ENCODE data around the gene EEIG1.

EEIG1 gene

DNA sequence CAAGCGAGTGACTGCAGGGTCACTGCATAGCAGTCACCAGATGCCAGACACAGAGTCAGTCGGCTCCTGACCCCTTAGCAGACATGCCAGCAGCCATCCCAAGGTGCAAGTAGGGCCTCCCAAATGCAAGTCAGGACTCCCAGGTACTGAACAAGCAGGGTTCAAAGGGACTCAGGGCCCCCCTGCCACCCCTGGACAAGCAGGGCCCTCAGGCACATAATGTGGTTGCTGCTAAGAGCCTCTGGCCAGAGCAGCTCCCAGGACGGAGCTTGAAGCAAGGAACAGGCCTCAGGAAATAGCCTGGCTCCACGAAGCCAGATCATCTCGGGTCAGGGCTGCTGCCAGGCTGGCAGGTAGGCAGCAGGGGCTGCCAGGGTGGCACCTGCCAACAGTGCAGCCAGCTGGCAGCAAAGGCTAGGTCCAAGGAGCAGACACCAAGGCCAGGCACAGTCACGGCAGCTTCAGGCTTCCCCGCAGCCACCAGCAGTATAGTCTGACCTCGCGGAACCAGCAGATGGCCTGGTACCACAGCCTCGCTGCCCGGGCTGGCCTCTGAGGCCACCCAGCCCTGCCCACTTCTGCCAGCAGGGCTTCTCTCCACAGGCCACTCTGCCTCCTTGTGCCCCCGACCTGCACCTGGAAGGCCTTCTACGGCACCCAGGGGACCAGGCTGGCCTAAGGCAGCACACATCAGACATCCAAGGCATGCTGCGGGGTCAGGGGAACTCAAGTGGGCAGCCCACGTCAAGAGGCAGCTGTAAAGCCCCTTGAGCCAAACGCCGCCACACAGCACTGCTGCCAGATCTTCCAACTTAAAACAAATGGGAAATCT is 7.4 kb downstream of the EEIG1 start:
- no peak for DNase-seq
- Histone ChIP-seq H3K36me3 (replicated peaks; ENCODE audit: insufficient read depth, low read length) (no peaks in the 10 kb centered on the region), H3F3A (ENCODE audit: insufficient read depth, low read length) (peaks cover 41% of the 10 kb centered on the region), H3K27me3 (replicated peaks; ENCODE audit: insufficient read depth, low read length) (no peaks in the 10 kb centered on the region), H3K4me3 (ENCODE audit: low read length) (no peak overlapping the region), H3K4me1 (ENCODE audit: low read length) (peaks cover 80% of the 10 kb centered on the region), H4K20me1 (ENCODE audit: insufficient read depth, low read length) (0 out of 2 replicates have a peak, but pooled peaks cover 3% of the 10 kb centered on the region), H3K9ac (ENCODE audit: low read length) (peak overlapping the region; percentile 49; the same call in 1 of the 2 replicates), H2AFZ (ENCODE audit: low read length) (no peak overlapping the region), H3K9me2 (replicated peaks; ENCODE audit: insufficient read depth, low read length) (no peaks in the 10 kb centered on the region), H3K79me2 (ENCODE audit: low read length) (peaks cover 85% of the 10 kb centered on the region), H3K27ac (ENCODE audit: low read length) (peak overlapping the region; percentile 99; the same call in 1 of the 2 replicates), H3K4me2 (ENCODE audit: low read depth, low read length) (peak overlapping the region; percentile 93), H3K9me3 (replicated peaks; ENCODE audit: insufficient read depth, low read length) (no peaks in the 10 kb centered on the region)
- TF ChIP-seq EZH2phosphoT487 (IDR thresholded peaks at IDR 0.05; ENCODE audit: low read length) (no peak), EZH2 (optimal IDR thresholded peaks at IDR 0.05; ENCODE audit: low read depth, low read length) (no peak)
- TF ChIP-seq, protein P1, sequence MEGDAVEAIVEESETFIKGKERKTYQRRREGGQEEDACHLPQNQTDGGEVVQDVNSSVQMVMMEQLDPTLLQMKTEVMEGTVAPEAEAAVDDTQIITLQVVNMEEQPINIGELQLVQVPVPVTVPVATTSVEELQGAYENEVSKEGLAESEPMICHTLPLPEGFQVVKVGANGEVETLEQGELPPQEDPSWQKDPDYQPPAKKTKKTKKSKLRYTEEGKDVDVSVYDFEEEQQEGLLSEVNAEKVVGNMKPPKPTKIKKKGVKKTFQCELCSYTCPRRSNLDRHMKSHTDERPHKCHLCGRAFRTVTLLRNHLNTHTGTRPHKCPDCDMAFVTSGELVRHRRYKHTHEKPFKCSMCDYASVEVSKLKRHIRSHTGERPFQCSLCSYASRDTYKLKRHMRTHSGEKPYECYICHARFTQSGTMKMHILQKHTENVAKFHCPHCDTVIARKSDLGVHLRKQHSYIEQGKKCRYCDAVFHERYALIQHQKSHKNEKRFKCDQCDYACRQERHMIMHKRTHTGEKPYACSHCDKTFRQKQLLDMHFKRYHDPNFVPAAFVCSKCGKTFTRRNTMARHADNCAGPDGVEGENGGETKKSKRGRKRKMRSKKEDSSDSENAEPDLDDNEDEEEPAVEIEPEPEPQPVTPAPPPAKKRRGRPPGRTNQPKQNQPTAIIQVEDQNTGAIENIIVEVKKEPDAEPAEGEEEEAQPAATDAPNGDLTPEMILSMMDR (IDR thresholded peaks at IDR 0.05; ENCODE audit: low read length) = no peak

DNA sequence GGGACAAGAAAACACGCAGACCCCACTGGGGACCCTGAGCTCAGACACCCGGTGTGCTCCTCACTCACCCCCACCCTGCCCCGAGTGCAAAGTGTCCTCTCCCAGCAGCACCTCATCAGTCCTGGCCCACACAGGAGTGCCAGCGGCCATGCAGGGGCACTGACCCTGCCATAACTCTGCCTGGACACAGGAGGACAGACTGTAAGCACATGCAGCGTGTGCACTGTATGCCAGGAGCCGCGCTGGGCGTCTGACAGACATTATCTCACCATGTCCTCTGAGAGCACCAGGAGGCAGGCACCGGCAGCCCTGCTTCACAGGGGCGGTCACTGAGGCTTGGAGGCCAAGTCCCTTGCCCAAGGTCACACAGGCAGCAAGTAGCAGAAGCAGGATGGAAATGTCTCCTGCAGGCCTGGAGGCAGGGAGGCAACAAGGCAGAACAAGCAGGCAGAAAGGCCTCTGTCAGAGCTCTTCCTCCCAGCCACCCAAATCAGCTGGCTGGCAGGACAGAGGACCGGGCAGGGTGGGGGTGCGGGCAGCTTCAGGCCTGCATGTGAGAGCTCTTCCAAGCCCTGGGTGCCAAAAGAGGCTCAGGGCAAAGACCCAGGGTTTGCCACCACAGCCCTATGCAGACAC is 8.4 kb downstream of the EEIG1 start:
- H3K9me3 ChIP-seq (replicated peaks; ENCODE audit: insufficient read depth, low read length) = no peaks in the 10 kb centered on the region
- H3K9me2 ChIP-seq (replicated peaks; ENCODE audit: insufficient read depth, low read length) = no peaks in the 10 kb centered on the region
- H3K4me2 ChIP-seq (ENCODE audit: low read depth, low read length) = peak overlapping the region; percentile 93
- peak overlapping the region; percentile 46 for H3K4me3 ChIP-seq (ENCODE audit: low read length)
- no peak overlapping the region for H2AFZ ChIP-seq (ENCODE audit: low read length)
- peaks cover 74% of the 10 kb centered on the region for H3K4me1 ChIP-seq (ENCODE audit: low read length)
- no peaks in the 10 kb centered on the region for H3K27me3 ChIP-seq (replicated peaks; ENCODE audit: insufficient read depth, low read length)
- H3F3A ChIP-seq (ENCODE audit: insufficient read depth, low read length) = peaks cover 41% of the 10 kb centered on the region
- peak overlapping the region; percentile 49; the same call in 1 of the 2 replicates for H3K9ac ChIP-seq (ENCODE audit: low read length)
- no peak for TF ChIP-seq EZH2 (optimal IDR thresholded peaks at IDR 0.05; ENCODE audit: low read depth, low read length)
- TF ChIP-seq EZH2phosphoT487 (IDR thresholded peaks at IDR 0.05; ENCODE audit: low read length) = no peak
- TF ChIP-seq, protein P1 (IDR thresholded peaks at IDR 0.05; ENCODE audit: low read length) = no peak
- 0 out of 2 replicates have a peak, but pooled peaks cover under 1% of the 10 kb centered on the region for H4K20me1 ChIP-seq (ENCODE audit: insufficient read depth, low read length)
- peaks cover 85% of the 10 kb centered on the region for H3K79me2 ChIP-seq (ENCODE audit: low read length)
- DNase-seq = no peak
- H3K27ac ChIP-seq (ENCODE audit: low read length) = peak overlapping the region; percentile 99
- no peaks in the 10 kb centered on the region for H3K36me3 ChIP-seq (replicated peaks; ENCODE audit: insufficient read depth, low read length)

DNA sequence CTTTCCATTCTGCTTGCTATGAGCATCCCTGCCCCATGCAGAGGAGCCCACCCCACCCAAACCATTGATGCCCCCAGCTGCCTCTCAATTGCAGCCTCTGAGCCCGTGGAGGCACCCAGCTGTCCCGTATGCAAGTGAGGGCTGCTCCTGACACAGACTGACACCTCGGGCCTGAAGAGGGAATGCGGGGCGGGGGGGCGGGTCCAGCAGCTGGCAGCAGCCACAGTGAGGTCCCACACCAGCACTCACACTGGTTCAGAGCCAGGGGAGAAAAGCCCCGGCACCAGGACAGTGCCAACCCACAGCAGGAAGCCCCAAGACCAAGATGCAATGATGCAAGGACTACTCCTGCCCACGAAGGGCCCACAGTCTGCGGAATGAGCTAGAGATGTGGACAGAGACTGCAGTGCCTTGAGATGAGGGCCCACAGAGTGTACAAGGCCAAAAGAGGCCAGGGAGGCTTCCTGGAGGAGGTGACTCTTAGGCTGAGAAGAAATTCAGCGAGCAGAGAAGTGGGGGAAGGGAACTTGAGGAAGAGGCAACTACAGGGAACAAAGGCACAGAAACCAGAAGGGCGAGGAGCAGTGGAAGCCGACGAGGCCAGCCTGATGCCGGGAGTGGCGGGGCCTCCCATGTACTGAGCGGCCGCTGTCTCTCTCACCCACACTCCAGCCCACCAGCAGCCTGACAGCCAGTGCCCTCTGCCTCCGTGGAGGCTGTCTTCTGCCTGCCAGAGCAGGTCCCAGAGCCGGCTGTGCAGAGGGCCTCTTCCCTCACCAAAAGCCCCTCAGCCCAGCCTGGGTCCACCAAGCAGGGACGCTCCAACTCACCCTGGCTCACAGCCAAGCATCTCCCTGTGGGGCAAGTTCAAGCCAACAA is 9.2 kb downstream of the EEIG1 start:
- Histone ChIP-seq H3K4me1 (ENCODE audit: low read length) (peaks cover 69% of the 10 kb centered on the region), H3K27ac (ENCODE audit: low read length) (peak overlapping the region; percentile 99), H3K4me2 (ENCODE audit: low read depth, low read length) (peak overlapping the region; percentile 93), H4K20me1 (ENCODE audit: insufficient read depth, low read length) (no peaks in the 10 kb centered on the region), H3K9ac (ENCODE audit: low read length) (peak overlapping the region; percentile 78), H2AFZ (ENCODE audit: low read length) (no peak overlapping the region), H3K4me3 (ENCODE audit: low read length) (peak overlapping the region; percentile 58), H3K9me2 (replicated peaks; ENCODE audit: insufficient read depth, low read length) (no peaks in the 10 kb centered on the region), H3F3A (ENCODE audit: insufficient read depth, low read length) (peaks cover 41% of the 10 kb centered on the region), H3K79me2 (ENCODE audit: low read length) (peaks cover 85% of the 10 kb centered on the region), H3K9me3 (replicated peaks; ENCODE audit: insufficient read depth, low read length) (no peaks in the 10 kb centered on the region), H3K27me3 (replicated peaks; ENCODE audit: insufficient read depth, low read length) (no peaks in the 10 kb centered on the region), H3K36me3 (replicated peaks; ENCODE audit: insufficient read depth, low read length) (no peaks in the 10 kb centered on the region)
- TF ChIP-seq EZH2 (optimal IDR thresholded peaks at IDR 0.05; ENCODE audit: low read depth, low read length) = no peak
- no peak for TF ChIP-seq EZH2phosphoT487 (IDR thresholded peaks at IDR 0.05; ENCODE audit: low read length)
- TF ChIP-seq, protein P1 (IDR thresholded peaks at IDR 0.05; ENCODE audit: low read length) = no peak
- DNase-seq = peak; percentile 48

Measured in MM.1S (cell line).